Stimulated activated CD8-positive, alpha-beta memory T cell treated with anti-CD3 and anti-CD28 coated beads, Interleukin-4, amount 100 ng/mL, for 1 hour (primary cell): ENCODE results near the gene TEX53.

Experiments used
- DNase-seq, 2 donors: peaks; one replicate each; pipeline ENCODE4 v3.0.0-alpha.2; 2020; ENCODE audit warnings: low read depth in 2 of 2, low spot score in 1 of 2

Gene TEX53

DNA sequence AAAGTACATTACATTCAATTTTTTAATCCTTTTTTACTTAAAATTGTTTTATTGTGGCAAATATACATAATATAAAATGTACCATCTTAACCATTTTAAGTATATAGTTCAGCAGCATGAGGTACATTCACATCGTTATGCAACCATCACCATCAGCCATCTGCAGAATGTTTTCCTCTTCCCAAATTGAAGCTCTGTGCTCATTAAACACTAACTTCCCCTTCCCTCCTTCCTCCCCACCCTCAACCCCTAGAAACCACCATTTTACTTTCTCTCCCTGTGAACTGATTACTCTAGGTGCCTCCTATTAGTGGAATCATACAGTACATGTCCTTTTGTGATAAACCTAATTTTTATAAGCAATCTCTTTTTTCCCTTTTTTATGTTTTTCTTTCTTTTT, 15.6 kb downstream of the TEX53 start:
- DNase-seq = no peak

DNA sequence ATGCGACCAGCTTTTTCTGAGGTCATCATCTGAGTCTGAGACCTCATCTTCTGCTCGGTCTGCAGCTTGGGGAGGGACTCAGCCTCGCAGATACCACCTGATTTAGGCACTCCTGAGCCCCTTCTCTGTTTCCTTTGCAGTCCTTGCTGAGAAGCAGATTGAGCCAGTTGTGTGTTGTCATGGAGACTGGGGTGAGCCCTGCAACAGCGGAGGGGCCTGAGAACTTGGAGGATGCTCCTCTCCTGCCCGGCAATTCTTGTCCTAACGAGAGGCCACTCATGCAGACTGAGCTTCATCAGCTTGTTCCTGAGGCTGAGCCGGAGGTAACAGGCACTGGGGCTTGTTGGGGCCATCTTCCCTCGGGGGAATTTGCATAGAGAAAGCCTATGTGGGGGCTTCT, 19.2 kb downstream of the TEX53 start:
- DNase-seq = no peak

DNA sequence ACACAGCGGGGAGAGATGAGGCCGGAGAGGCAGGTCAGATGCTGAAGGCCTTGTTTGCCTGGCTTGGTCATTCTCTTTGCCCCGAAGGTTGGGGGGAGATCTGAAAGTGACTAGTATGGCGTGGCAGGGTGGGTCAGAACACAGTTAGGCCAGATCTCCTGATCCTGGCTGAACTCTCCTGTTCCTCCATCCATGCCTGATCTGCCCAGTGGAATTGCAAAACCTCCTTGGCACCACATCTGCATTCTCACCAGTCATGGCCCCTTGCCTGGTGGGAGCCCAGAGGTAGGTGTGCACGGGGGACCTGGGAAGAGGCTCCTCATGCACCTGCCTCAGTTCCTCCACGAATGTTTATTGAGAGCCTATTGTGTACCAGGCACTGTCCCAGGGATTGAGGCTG, 23.2 kb downstream of the TEX53 start:
- no peak for DNase-seq

DNA sequence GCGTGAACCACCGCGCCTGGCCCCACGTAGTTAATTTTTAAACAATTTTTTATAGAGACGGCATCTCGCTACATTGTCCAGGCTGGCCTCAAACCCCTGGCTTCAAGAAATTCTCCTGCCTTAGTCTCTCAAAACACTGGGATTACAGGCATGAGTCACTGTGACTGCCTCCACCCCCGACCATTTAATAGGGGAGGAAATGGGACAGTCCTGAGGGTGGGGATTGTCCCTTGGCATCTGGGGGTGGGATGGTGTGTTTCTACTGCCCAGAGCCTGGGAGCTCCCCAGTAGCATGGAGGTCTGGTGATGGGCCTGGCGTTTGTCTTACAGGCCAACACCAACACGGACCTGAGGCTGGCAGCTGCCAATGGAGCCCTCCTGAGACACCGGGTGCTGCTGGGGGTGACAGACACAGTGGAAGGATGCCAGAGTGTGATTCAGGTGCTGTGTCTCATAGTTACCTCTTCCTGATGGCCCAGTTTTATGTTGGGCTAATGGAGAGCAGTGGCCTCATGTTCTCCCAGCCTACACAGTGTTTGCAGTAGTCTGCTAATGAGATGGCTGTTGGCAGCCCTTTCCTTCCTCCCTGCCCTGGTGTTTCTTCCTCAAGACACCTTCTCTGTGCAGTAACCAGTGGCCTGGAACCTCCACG, 24.0 kb downstream of the TEX53 start:
- DNase-seq = no peak

DNA sequence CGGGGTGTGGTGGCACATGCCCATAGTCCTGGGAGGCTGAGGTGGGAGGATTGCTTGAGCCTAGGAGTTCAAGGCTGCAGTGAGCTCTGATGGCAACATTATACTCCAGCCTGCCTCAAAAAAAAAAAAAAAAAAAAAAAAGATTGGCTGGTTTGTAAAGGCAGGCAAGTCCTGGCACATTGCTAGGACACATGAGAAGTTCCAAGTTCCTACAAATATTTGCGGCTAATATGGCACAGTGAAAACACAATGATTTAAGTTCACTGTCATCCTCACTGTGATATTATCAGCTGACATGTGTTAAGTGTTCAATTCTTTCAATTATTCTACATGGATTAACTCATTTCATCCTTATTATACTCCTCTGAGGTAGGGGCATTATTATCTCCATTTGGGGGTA, 26.4 kb downstream of the TEX53 start:
- no peak for DNase-seq

DNA sequence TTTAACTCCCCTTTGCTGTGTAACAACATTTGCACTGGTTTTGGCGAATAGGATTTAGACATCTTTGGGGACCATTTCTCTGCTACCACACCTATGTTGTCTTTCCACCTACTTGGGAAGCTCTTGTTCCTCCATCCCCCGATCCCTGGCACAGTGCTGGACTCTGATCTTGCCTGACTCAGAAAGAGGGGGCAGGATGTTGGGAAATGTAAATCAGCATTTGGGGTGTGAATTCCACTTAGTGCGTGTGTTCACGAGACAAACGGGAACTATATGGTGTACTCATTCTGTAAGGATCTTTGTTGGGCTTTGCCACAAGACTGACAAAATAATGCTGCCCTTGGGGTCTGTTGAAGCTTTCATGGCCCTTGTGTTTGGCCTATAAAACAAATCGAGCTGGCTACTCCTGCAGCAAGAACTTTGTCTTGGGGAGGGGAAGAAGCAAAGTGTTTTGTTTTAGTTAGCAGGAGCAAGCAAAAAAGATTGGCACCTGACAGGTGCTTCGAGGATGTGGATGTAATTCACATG, 28.0 kb downstream of the TEX53 start:
- no peak for DNase-seq

DNA sequence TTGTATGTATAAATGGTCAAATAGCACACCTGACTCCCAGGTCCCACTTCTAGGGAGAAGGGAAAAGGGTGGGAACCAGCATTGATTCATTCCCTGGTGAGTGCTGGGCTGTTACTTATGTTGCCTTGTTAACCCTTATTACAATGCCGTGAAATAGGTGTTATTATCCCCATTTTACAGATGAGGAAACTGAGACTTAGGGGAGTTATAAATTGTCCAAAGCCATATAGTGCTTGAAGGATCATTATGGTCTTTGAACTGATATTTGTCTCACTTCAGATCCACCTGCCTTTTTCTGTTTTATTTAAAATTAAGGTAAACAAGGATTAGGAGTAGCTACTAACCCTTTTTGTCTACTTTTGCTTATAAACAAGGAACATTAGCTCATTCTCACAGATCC, 30.1 kb downstream of the TEX53 start:
- DNase-seq = no peak

DNA sequence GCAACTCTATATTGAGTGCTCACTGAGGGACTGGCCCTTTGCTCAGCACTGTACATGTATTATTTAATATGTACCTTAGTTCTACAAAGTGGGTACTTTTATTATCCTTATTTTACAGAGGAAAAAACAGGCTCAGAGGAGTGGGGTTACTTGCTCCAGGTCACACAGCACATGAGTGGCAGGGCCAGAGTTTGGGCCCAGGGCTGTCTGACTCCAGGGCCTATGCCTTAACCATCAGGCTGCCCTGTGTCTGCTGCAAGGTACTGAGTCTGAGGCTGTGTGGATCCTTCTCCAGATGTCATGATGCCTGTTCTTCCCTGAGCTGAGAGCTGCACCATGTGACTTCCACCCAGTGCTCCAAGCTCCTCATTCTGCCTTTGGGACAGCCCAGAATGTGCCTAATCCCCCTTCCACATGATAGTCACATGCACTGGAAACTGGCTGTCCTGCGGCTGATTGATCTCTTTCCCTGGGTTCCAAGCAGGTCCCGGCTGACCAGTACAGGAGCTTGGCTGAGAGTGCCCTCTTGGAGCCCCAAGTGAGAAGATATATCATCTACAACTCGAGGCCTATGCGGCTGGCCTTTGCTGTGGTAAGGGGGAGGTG, 31.1 kb downstream of the TEX53 start:
- DNase-seq = no peak

DNA sequence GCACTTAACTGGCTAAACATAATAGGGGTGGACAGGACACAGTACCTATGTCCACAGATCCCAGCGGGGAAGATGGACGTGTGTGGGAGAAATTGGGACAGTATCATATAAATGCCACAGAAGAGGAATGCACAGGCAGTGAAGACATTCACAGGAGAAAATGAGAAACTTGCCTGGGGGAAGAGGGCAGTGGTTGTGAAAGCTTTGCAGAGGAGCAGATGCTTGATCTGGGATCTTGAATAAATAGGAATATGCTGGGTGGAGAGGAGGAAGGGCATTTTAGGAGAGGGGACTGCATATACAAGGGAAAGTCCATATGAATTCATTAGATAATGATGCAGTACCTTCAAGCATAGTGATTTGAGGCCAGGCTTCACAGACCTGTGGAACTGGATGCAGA, 32.9 kb downstream of the TEX53 start:
- no peak for DNase-seq

DNA sequence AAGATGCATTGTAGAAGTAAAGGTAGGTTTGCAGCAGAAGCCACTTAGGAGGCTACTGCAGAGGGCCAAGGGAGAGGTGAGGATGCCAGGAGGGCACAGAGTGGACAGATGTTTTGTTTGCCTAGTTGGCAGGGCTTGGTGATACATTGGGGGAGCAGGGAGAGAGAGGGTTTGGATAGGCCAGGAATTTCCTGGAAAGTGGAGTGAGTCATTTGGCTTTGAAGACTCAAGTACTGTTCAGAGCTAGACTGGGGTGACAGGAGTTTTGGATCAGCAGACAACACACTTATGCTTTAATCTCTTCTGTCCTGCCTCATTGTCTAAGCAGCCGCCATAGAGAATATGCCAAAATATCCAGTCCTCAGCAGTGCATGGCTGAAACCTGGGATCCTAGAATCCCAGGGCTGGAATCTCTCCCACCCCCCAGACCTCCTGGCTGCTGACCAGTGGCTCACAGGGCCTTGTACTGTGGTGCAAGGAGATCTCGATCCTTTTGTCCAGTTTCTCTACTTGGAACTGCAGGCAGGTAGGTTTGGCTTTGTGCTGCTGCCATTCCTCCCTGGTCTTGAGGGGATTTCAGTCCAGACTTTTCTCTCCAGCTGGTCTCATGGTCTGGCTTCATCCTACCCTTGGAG, 35.5 kb downstream of the TEX53 start:
- no peak for DNase-seq

DNA sequence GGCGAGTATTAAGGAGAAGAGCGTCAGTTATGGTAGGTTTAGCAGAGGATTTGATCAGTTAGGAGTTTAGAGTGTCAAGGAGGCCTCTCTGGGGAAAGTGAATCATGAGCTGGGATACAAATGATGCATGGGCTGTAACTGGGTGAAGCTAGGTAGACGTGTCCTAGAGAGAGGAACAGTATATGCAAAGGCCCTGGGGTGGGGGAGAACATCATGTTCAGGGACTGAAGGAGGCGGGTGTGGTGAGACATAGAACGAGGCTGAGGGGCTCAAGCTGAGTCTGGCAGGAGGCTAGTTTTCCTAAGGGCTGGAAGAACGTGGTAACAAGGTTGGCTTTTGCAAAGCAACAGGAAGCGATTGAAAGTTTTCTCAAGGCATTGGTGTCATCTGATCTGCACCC, 36.0 kb downstream of the TEX53 start:
- no peak for DNase-seq

DNA sequence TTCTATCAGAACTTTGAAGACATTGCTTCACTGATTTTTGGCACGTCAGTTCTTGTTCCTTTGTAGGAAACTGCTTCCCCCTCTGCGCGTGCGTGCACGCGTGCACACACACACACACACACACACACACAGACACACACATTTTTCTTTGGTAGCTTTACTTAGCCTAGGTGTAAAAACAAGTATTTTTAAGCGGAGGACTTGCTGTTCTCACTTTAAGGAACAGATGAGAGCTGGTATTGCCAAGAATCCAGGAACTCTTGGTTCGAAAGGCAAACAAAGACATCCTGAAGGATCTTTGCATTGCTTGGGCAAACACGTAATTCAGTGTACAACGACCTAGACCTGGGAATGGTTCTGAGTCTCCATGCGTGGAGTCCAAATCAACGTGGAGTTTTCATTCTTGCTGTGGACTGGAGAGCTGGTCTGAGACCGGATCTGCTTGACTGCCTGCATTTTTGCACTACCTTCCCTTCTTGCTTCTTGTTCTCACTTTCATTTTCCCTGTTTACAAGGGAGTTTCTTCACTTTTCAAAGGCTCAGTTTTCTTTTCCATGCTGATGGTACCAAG, 38.3 kb downstream of the TEX53 start:
- DNase-seq = no peak

DNA sequence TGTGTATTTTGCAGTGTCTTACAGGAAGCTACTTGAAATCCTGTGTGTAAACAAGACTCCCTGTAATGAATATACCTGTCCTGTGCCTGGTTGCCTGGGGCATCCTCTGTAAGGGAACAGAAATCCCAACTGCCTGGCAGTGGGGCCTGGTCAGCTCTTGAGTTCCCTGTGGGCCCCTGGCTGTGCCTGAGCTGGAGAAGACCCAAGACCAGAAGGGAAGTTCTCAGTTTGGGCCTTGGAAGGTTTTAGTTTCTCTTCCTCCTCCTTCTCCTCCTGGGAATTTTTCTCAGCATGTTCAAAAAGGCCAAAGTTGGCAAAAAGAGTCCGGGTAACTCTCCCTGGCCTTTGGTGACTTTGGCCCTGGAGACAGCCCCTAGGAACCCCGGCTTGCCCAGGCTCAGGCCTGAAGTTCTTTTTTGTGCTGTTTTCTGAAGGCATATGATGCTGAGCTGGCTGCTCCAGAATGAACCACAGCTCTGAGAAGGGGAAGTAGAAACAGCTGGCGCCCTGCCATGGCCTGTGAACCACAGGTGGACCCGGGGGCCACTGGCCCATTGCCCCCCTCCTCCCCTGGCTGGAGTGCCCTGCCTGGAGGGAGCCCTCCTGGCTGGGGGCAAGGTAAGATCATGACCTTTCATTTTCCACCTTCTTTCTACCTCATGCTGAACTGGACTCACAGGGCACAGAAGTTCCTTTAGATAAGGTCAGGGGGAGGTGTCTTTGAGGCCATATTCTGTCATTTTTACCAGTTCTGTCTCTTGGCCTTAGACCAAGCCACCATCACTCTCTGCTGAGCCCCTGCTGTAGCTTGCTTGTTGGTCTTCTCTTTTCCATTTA, 40.7 kb downstream of the TEX53 start:
- DNase-seq = no peak

DNA sequence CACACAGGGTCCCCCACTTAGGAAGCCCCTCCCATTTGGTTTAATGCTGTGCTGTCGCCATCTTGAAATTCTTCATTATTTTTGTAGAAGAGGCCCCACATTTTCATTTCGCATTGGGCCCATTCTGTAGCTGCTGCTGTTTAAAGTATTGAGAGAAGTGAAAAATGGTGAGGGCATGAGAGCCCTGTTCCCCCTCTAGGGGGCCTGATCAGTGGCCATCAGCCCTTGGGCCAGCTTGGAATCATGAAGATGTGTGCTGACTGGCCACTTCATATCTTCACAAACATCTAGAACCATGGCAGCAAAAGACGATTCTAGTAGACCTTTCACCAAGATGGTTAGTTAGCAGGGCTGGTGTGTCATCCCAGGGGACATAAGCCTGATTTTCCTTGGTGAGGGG, 43.2 kb downstream of the TEX53 start:
- no peak for DNase-seq

DNA sequence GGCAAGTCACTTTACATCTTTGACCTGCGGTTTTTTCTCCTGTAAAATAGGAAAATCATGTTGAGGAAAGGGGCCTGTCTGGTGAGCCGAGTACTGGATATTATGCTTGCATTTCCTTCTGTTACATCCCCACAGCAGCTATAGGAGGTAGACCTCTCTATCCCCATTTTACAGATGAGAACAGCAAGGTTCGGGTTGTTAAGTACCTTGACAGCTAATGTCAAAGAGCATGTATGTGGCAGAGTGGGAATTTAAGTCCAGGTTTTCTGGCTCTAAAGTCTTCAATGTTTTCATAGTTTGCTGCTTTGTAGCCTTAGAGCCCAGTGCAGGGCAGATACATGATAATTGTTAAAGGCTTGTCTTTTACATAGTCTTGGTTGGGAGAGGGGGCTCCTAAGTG, 43.7 kb downstream of the TEX53 start:
- no peak for DNase-seq

DNA sequence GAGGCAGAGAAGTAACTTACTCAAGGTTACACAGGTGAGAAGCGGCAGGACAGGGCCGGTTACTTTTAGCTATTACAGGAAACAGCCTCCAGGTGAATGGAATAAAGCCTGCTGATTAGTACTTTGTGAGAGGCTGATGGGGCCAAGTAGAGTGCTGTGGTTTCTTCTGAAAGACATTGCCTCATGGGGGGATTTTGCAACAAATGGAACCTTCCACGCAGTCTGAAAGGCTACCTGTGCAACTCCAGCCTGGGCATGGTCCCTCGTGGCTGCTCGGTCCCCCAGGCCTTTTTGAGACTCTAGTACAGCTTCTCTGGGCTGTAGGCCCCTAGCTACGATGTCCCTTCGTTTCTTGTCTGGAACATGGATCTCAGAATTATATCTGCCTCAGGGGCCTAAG, 44.5 kb downstream of the TEX53 start:
- DNase-seq = no peak

DNA sequence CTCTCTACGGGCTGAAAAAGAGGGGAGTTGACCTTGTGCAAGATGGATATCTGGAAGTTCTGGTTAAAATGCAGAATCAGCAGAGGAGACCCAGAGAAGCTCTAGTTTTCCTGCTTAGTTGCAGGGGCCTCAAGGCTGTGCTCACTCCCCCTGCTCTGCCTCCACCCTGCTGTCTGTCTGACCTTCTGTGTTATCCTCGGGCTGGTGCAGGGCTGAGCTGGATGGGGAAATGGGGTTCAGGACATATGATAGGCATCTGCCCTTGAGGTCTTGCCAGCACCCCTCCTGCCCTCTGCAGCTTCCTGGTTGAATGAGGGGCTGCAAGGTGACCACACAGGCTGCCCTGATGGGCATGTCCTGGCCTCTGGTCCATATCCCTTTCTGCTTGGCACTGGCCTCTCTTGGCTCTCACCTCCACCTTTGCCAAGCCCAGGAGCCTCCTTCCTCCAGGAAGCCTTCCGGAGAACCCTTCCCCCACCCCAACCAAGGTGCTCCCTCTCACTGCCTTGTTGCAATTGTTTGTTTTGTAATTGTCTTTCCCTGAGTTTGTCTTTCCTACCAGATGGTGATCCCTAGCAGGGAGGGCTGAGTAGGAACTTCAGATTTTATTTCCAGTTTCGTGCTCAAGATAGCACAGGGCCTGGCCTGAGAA, 45.2 kb downstream of the TEX53 start:
- no peak for DNase-seq

DNA sequence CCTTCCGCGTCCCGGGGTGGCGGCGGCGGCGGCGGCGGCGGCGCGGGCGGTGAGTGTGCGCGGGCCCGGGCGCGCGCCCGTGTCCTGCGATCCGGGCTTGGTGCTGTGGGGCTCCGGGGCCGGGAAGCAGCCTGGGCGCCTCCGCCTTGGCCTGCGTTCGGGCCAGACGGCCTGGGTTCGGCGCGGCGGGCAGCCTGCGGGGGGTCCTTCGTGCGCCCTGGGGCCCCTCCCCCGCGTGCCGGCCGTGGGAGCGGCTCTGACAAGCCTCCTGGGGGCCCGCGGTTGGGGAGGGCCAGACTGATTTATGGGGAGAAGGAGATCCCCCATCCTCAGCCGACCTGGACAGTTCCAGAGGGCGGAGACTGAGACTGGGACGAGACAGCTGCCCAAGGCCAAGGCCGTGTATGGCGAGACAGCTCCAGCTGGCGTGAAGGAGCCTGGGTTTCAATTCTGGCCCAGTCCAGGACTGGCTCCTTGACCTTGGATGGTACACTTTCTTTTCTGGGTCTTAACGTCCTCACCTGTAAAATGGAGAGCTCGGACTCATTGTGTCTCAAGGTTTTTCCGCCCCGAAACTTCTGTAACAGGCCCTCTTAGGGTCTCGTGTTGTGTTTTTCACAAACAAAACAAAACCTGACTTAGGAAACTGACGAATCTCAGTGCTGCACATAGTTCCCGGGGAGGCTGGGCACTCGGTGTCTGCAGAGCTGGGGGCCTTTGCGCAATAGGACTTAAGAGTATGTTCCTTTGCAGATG, 45.9 kb downstream of the TEX53 start:
- DNase-seq = no peak

DNA sequence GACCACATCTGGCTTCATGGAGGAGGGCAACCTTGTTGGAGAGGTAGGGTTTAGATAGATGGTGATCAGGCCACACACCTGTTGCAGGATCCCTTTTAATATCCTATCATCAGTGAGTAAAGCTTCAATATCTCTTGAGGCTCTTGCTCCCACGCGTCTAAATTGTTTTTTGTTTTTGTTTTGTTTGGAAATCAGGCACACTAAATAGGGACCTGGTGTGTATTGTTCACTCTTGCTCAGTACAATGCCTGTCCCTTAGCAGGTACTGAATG, 49.1 kb downstream of the TEX53 start:
- DNase-seq = no peak
